A673 (cell line): ENCODE data around the gene MAML3. TPM values are rescaled to one million over a fixed set of nuclear protein-coding genes. Genes with fewer than 3 reads are reported as not detected.

Experiments used
- BruUV-seq: library from RNA; stranded (reverse); fragments of 400-500 nt; replicated peaks from 2 replicates; lab custom pipeline; 2021; lab: Mats Ljungman, UMichigan
- CTCF ChIA-PET: fragments of 300-600 bp; sonication (Branson Sonifier 250); formaldehyde crosslinking; loops from one replicate; lab custom pipeline; 2022; ENCODE audit warnings: antibody characterized with exemption; lab: Charles Lee
- POLR2A ChIA-PET: fragments of 300-600 bp; sonication (Branson Sonifier 250); formaldehyde crosslinking; loops from one replicate; lab custom pipeline; 2022; ENCODE audit warnings: antibody characterized with exemption; ENCODE audit not compliant: low non-redundant PET; lab: Charles Lee
- DNase-seq: peaks from one replicate; pipeline ENCODE4 v3.0.0-alpha.2; 2015; ENCODE audit warnings: low spot score
- H3K27ac ChIP-seq: fragments of 200-600 bp; sonication (generic); 2 replicates; pipeline ENCODE4 v1.5.1; 2016; ENCODE audit warnings: mixed run types, low read depth, mild to moderate bottlenecking, mixed read lengths, antibody characterized with exemption, low read length; ENCODE audit not compliant: poor library complexity, severe bottlenecking
- H3K27me3 ChIP-seq: fragments of 200-600 bp; sonication (generic); replicated peaks from 2 replicates; pipeline ENCODE4 v1.6.1; 2017; ENCODE audit warnings: mixed run types, low read depth, mild to moderate bottlenecking, mixed read lengths, antibody characterized with exemption, low read length; ENCODE audit not compliant: insufficient read depth, poor library complexity
- H3K36me3 ChIP-seq: fragments of 200-600 bp; sonication (generic); 2 replicates; pipeline ENCODE4 v1.6.1; 2016; ENCODE audit warnings: mixed run types, mild to moderate bottlenecking, mixed read lengths, antibody characterized with exemption, low read length; ENCODE audit not compliant: insufficient read depth, poor library complexity, severe bottlenecking
- H3K4me1 ChIP-seq: fragments of 200-600 bp; sonication (generic); 2 replicates; pipeline ENCODE4 v1.6.1; 2017; ENCODE audit warnings: mixed run types, mild to moderate bottlenecking, mixed read lengths, antibody characterized with exemption, low read length; ENCODE audit not compliant: insufficient read depth, poor library complexity, severe bottlenecking
- H3K4me3 ChIP-seq: fragments of 200-600 bp; sonication (generic); 2 replicates; pipeline ENCODE4 v1.5.1; 2016; ENCODE audit warnings: low read depth, mixed run types, mild to moderate bottlenecking, mixed read lengths, low read length; ENCODE audit not compliant: poor library complexity, severe bottlenecking
- H3K9me3 ChIP-seq: fragments of 200-600 bp; sonication (generic); 2 replicates; pipeline ENCODE4 v1.6.1; 2016; ENCODE audit warnings: mixed run types, low read depth, mild to moderate bottlenecking, mixed read lengths, antibody characterized with exemption, low read length; ENCODE audit not compliant: poor library complexity, severe bottlenecking
- EZH2 ChIP-seq: fragments of 200-600 bp; sonication (generic); IDR thresholded peaks from 2 replicates; pipeline ENCODE4 v1.6.1; 2017; ENCODE audit warnings: borderline replicate concordance, low read depth, mild to moderate bottlenecking, mixed read lengths, antibody characterized with exemption, low read length; ENCODE audit not compliant: poor library complexity, severe bottlenecking
- intact Hi-C: fragments of 100-400 bp; cut with micrococcal nuclease; formaldehyde crosslinking; loops from one replicate; pipeline ENCODE4 v1.10.0; 2022; ENCODE audit not compliant: unreplicated experiment
- total RNA-seq: library from RNA; stranded (reverse); gene quantifications from 2 replicates; pipeline ENCODE4 v1.2.3, GENCODE V29; 2021
- TF ChIP-seq, protein P1 (sequence below): fragments of 300-800, 200-600 bp; sonication (generic); conservative IDR thresholded peaks from 2 replicates; pipeline ENCODE4 v1.5.1; 2017; ENCODE audit warnings: low read depth, mild to moderate bottlenecking, antibody characterized with exemption, low read length, moderate library complexity, mixed read lengths

The MAML3 gene
- total RNA-seq, 1 experiment from 2014 or later: 3.7 TPM

DNA sequence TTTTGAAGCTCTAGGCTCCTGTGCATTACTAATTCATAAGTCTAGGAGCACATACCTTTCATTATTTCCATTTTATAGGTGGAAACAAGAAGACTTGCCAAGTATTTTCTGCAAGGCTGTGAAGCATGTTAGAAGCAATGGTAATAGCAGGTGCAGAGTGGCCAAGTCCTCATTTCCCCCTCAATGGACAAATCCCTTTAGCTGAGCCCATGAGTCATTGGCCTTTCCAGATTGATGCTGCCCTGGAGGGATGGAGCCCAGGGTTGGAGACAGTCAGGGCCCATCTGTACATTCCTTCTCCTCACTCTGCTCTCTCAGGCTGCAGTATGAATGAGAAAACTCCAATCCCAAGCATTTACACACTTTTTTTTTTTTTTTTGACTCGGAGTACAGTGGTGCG lies 481.8 kb downstream of the MAML3 start:
- Histone ChIP-seq H3K27me3 (no peaks in the 10 kb centered on the region), H3K9me3 (no peaks in the 10 kb centered on the region), H3K4me3 (no peak overlapping the region), H3K36me3 (no peaks in the 10 kb centered on the region), H3K4me1 (no peaks in the 10 kb centered on the region), H3K27ac (no peak overlapping the region)
- ChIA-PET CTCF (no interaction called here), POLR2A (no interaction called here)
- no peak for DNase-seq
- intact Hi-C loops: no loop called here
- no TSS peak for BruUV-seq
- TF ChIP-seq EZH2: no peak
- TF ChIP-seq, protein P1, sequence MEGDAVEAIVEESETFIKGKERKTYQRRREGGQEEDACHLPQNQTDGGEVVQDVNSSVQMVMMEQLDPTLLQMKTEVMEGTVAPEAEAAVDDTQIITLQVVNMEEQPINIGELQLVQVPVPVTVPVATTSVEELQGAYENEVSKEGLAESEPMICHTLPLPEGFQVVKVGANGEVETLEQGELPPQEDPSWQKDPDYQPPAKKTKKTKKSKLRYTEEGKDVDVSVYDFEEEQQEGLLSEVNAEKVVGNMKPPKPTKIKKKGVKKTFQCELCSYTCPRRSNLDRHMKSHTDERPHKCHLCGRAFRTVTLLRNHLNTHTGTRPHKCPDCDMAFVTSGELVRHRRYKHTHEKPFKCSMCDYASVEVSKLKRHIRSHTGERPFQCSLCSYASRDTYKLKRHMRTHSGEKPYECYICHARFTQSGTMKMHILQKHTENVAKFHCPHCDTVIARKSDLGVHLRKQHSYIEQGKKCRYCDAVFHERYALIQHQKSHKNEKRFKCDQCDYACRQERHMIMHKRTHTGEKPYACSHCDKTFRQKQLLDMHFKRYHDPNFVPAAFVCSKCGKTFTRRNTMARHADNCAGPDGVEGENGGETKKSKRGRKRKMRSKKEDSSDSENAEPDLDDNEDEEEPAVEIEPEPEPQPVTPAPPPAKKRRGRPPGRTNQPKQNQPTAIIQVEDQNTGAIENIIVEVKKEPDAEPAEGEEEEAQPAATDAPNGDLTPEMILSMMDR: no peak

DNA sequence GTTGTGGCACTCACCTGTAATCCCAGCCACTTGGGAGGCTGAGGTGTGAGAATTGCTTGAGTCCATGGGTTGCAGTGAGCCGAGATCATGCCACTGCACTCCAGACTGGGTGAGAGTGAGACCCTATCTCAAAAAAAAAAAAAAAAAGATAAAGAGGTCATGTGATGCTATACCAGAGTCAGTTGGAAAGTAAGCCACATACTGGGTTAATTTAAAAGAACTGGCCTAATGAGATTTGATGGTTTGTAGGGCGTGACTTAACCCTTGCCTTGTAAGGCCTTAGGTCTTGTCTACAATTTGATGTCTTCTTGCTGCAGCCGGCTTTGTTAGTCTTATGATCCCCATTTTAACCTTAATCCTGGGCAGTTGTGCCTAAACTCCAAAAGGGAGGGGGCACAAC lies 483.2 kb downstream of the MAML3 start:
- intact Hi-C loops: no loop called here
- ChIA-PET POLR2A (no interaction called here), CTCF (no interaction called here)
- Histone ChIP-seq H3K4me1 (peaks cover 9% of the 10 kb centered on the region), H3K4me3 (no peak overlapping the region), H3K27ac (no peak overlapping the region), H3K36me3 (no peaks in the 10 kb centered on the region), H3K27me3 (no peaks in the 10 kb centered on the region), H3K9me3 (no peaks in the 10 kb centered on the region)
- no peak for TF ChIP-seq EZH2
- TF ChIP-seq, protein P1: no peak
- BruUV-seq: no TSS peak
- DNase-seq: no peak

DNA sequence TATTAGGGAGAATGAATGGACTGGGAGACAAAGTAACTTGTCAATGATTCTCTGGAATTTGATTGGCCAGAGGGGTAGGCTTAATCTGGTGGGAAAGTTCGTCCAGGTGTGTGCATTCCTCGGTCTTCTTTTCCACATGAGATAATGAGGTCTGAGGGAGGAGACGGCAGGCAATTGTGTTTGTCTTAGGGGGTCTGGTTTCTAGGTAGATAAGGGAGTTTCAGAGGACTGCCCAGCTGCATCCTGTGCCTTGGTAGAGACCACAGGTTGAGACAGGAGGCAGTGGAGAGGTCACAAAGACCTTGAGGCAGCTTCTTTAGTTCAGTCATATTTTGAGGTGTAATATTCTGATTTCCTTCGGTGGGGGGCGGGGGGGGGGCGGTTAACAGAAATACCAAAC lies 484.1 kb downstream of the MAML3 start:
- Histone ChIP-seq H3K27me3 (no peaks in the 10 kb centered on the region), H3K4me1 (peaks cover 9% of the 10 kb centered on the region), H3K36me3 (no peaks in the 10 kb centered on the region), H3K27ac (no peak overlapping the region), H3K4me3 (no peak overlapping the region), H3K9me3 (no peaks in the 10 kb centered on the region)
- ChIA-PET CTCF (no interaction called here), POLR2A (no interaction called here)
- DNase-seq: no peak
- BruUV-seq: no TSS peak
- no peak for TF ChIP-seq EZH2
- TF ChIP-seq, protein P1: no peak
- intact Hi-C loops: no loop called here
